Lower leg skin (tissue), 3 donors: ENCODE results near the gene FUT8.

Experiments used
- CTCF ChIP-seq, 3 donors: fragments of 450-650 bp; IDR thresholded peaks; one replicate each; pipeline ENCODE4 v1.5.1; 2016; ENCODE audit warnings: antibody characterized with exemption in 3 of 3, mild to moderate bottlenecking in 3 of 3, moderate library complexity in 2 of 3
- POLR2A ChIP-seq, 2 donors: fragments of 450-650 bp; IDR thresholded peaks; one replicate each; pipeline ENCODE4 v1.6.1; 2016 to 2017; ENCODE audit warnings: antibody characterized with exemption in 2 of 2, mild to moderate bottlenecking in 1 of 2, moderate library complexity in 1 of 2

GRCh38 chr14:65718629-65719028 is 306.1 kb downstream of the FUT8 start:
- TF ChIP-seq POLR2A (IDR thresholded peaks at IDR 0.05) (no peak), CTCF (IDR thresholded peaks at IDR 0.05) (no peak)
